ENCODE measurements around the gene HDAC9. TPM values are rescaled to one million over a fixed set of nuclear protein-coding genes. Genes with fewer than 3 reads are reported as not detected.

Gene HDAC9
- total RNA-seq, 1 experiment from 2014 or later: 17.1 TPM

- TF ChIP-seq REST (IDR thresholded peaks at IDR 0.05; ENCODE audit: insufficient read depth in 1 of 2, low read depth in 2 of 2, low read length in 1 of 2) (no peak), TCF7L2 (IDR thresholded peaks at IDR 0.05; ENCODE audit: low read depth, low read length) (no peak), SIN3A (IDR thresholded peaks at IDR 0.05; ENCODE audit: borderline replicate concordance, insufficient read depth, low read depth, low read length) (no peak), POLR2AphosphoS5 (IDR thresholded peaks at IDR 0.05; ENCODE audit: low read depth, low read length) (no peak)
- Histone ChIP-seq H3K36me3 (ENCODE audit: control insufficient read depth, insufficient read depth, low read length) (no peaks in the 10 kb centered on the region), H3K9me3 (ENCODE audit: control insufficient read depth, insufficient read depth, low read depth, low read length) (no peaks in the 10 kb centered on the region), H3K27ac (ENCODE audit: low read length) (no peak overlapping the region), H3K4me1 (ENCODE audit: control insufficient read depth, insufficient read depth, low read length) (no peaks in the 10 kb centered on the region), H3K27me3 (ENCODE audit: control insufficient read depth, insufficient read depth, low read length) (no peaks in the 10 kb centered on the region), H3K4me3 (ENCODE audit: low read depth in 2 of 2, low read length in 2 of 2) (no peak overlapping the region)
- in situ Hi-C loops (cut with HindIII; ENCODE audit: low pct_unique_long_range_greater_than_20kb, low sequenced_read_pairs) (no loop called here), intact Hi-C loops (cut with micrococcal nuclease; ENCODE audit: unreplicated experiment) (no loop called here)
- CTCF ChIA-PET: no interaction called here
- POLR2A ChIA-PET: no interaction called here
- DNase-seq (ENCODE audit: low read depth, low spot score): no peak
- ATAC-seq: no peak
- BruUV-seq (replicated peaks): no TSS peak
Observed at GRCh38 chr7:18843979-18844378, 348.4 kb downstream of the HDAC9 start.

GRCh38 chr7:18844735-18845134 is 349.2 kb downstream of the HDAC9 start:
- H3K4me1 ChIP-seq (ENCODE audit: control insufficient read depth, insufficient read depth, low read length): no peaks in the 10 kb centered on the region
- intact Hi-C loops (cut with micrococcal nuclease; ENCODE audit: unreplicated experiment) (no loop called here), in situ Hi-C loops (cut with HindIII; ENCODE audit: low pct_unique_long_range_greater_than_20kb, low sequenced_read_pairs) (no loop called here)
- no peak overlapping the region for H3K4me3 ChIP-seq (ENCODE audit: low read depth in 2 of 2, low read length in 2 of 2)
- BruUV-seq (replicated peaks): no TSS peak
- no peaks in the 10 kb centered on the region for H3K36me3 ChIP-seq (ENCODE audit: control insufficient read depth, insufficient read depth, low read length)
- DNase-seq (ENCODE audit: low read depth, low spot score) (no peak), ATAC-seq (no peak)
- ChIA-PET POLR2A (no interaction called here), CTCF (no interaction called here)
- H3K9me3 ChIP-seq (ENCODE audit: control insufficient read depth, insufficient read depth, low read depth, low read length): no peaks in the 10 kb centered on the region
- no peak overlapping the region for H3K27ac ChIP-seq (ENCODE audit: low read length)
- TF ChIP-seq REST (IDR thresholded peaks at IDR 0.05; ENCODE audit: insufficient read depth in 1 of 2, low read depth in 2 of 2, low read length in 1 of 2) (no peak), TCF7L2 (IDR thresholded peaks at IDR 0.05; ENCODE audit: low read depth, low read length) (no peak), SIN3A (IDR thresholded peaks at IDR 0.05; ENCODE audit: borderline replicate concordance, insufficient read depth, low read depth, low read length) (no peak), CTCF (IDR thresholded peaks at IDR 0.05) (no peak), POLR2AphosphoS5 (IDR thresholded peaks at IDR 0.05; ENCODE audit: low read depth, low read length) (no peak)
- H3K27me3 ChIP-seq (ENCODE audit: control insufficient read depth, insufficient read depth, low read length): no peaks in the 10 kb centered on the region
